Kidney (tissue), 14 donors: ENCODE data around the gene COPZ2. TPM values are rescaled to one million over a fixed set of nuclear protein-coding genes. Genes with fewer than 3 reads are reported as not detected.
"Not testable (repeated sequence)": the region's sequence is repeated elsewhere in the genome, so short reads cannot be mapped to it uniquely, and the experiment has no call there.

Source experiments
- DNase-seq, 5 donors: peaks; one replicate each; pipeline ENCODE4 v3.0.0-alpha.2; 2013 to 2020
- FAIRE-seq: peaks from 2 replicates; lab custom pipeline; 2012; peaks lifted over from hg19 to GRCh38; lab: Jason Lieb, UNC
- H3K27ac ChIP-seq, 2 donors: one replicate each; pipeline ENCODE4 v1.7.0; 2013; ENCODE audit warnings: low read depth in 2 of 2, low read length in 2 of 2, inconsistent platforms in 1 of 2
- H3K27me3 ChIP-seq: one replicate; pipeline ENCODE4 v1.7.1; 2013; ENCODE audit warnings: low read length, inconsistent platforms; ENCODE audit not compliant: control insufficient read depth, insufficient read depth
- H3K36me3 ChIP-seq, 3 donors: one replicate each; pipeline versions ENCODE4 v1.7.0 to v1.7.1; 2013; ENCODE audit warnings: low read length in 3 of 3, control low read depth in 1 of 3, inconsistent platforms in 1 of 3; ENCODE audit not compliant: insufficient read depth in 3 of 3, control insufficient read depth in 2 of 3
- H3K4me1 ChIP-seq, 3 donors: one replicate each; pipeline versions ENCODE4 v1.7.0 to v1.7.1; 2013; ENCODE audit warnings: low read length in 3 of 3, inconsistent platforms in 1 of 3, low read depth in 1 of 3; ENCODE audit not compliant: control insufficient read depth in 2 of 3, insufficient read depth in 2 of 3
- H3K4me3 ChIP-seq, 3 donors: one replicate each; pipeline versions ENCODE4 v1.7.0 to v1.8.1; 2013; ENCODE audit warnings: low read length in 3 of 3, control low read depth in 1 of 3, inconsistent platforms in 1 of 3
- H3K9ac ChIP-seq, 3 donors: one replicate each; pipeline versions ENCODE4 v1.7.0 to v1.7.1; 2013; ENCODE audit warnings: low read length in 3 of 3, control low read depth in 1 of 3, inconsistent platforms in 1 of 3
- H3K9me3 ChIP-seq, 3 donors: one replicate each; pipeline versions ENCODE4 v1.7.0 to v1.7.1; 2013; ENCODE audit warnings: low read length in 3 of 3, control low read depth in 1 of 3, inconsistent platforms in 1 of 3; ENCODE audit not compliant: control insufficient read depth in 2 of 3, insufficient read depth in 1 of 3
- CTCF ChIP-seq: IDR thresholded peaks from 3 replicates; pipeline ENCODE4 v1.5.1; 2012; ENCODE audit warnings: mild to moderate bottlenecking, moderate library complexity, borderline replicate concordance; ENCODE audit not compliant: insufficient read depth; ENCODE audit errors: extremely low read depth
- intact Hi-C: fragments of 100-400 bp; cut with DNase I; formaldehyde crosslinking; loops from one replicate; pipeline ENCODE4 v1.11.1; 2022
- polyA plus RNA-seq: library from polyadenylated mRNA; stranded (reverse); fragments of 350-450 nt; fragmentation: Illumina TruSeq; extraction: RNeasy Lipid Tissue Mini Kit (QIAGEN cat#74804); gene quantifications from one replicate; pipeline ENCODE4 v1.2.3, GENCODE V29; 2014; ENCODE audit warnings: low read depth, low replicate concordance; ENCODE audit not compliant: insufficient read depth
- total RNA-seq: library from RNA; stranded (reverse); fragmentation: NEBNext Ultra II Directional; extraction: Animal tissue kit (Norgen Biotek cat#: 25700); gene quantifications from one replicate; pipeline ENCODE4 v1.2.1, GENCODE V29; 2021
- donor health status: control.
- donor health status: control.
- donor health status: control.
- donor health status: control.
- donor health status: control.
- donor health status: DM: yes; HTN: yes; CAD: no.
- donor health status: Normal renal cell carcinoma (clear cell type).

COPZ2 gene
- total and polyA plus RNA-seq, 2 donors from 2014 or later = 24.9 to 38.2 TPM

- TF ChIP-seq CTCF = no peak
- DNase-seq (no peak), FAIRE-seq (no peak)
- Histone ChIP-seq H3K9me3 (no peaks in the 10 kb centered on the region), H3K36me3 (no peaks in the 10 kb centered on the region), H3K4me3 (no peak overlapping the region), H3K27me3 (no peaks in the 10 kb centered on the region), H3K4me1 (peaks cover 0 to 11% (median 9%) of the 10 kb centered on the region in 3 donors), H3K27ac (no peak overlapping the region), H3K9ac (no peak overlapping the region)
- intact Hi-C loops = no loop called here
Observed at GRCh38 chr17:48038687-48039086, 1.1 kb upstream of the COPZ2 start.

GRCh38 chr17:48037838-48038323 is 284 bp upstream of the COPZ2 start:
- Histone ChIP-seq H3K27me3 (no peaks in the 10 kb centered on the region), H3K9ac (peak overlapping the region in 1 of 3 donors; percentile 22), H3K4me1 (peaks cover 0 to 11% (median 9%) of the 10 kb centered on the region in 3 donors), H3K9me3 (no peaks in the 10 kb centered on the region), H3K4me3 (peak overlapping the region in 2 of 3 donors; percentile 5 to 28), H3K27ac (no peak overlapping the region), H3K36me3 (no peaks in the 10 kb centered on the region)
- TF ChIP-seq CTCF = no peak
- intact Hi-C loops = no loop called here
- DNase-seq (no peak), FAIRE-seq (no peak)

GRCh38 chr17:48036693-48037035 is 933 bp downstream of the COPZ2 start:
- no peaks in the 10 kb centered on the region for H3K36me3 ChIP-seq
- H3K9me3 ChIP-seq = no peaks in the 10 kb centered on the region
- DNase-seq (no peak), FAIRE-seq (no peak)
- H3K27ac ChIP-seq = no peak overlapping the region
- no peaks in the 10 kb centered on the region for H3K27me3 ChIP-seq
- peak overlapping the region in 2 of 3 donors; percentile 53 to 69 for H3K4me3 ChIP-seq
- intact Hi-C loops = no loop called here
- no peak for TF ChIP-seq CTCF
- H3K9ac ChIP-seq = peak overlapping the region in 2 of 3 donors; percentile 1 to 56
- H3K4me1 ChIP-seq = peaks cover 0 to 11% (median 9%) of the 10 kb centered on the region in 3 donors

GRCh38 chr17:48034734-48035133 is 2.9 kb downstream of the COPZ2 start:
- H3K4me3 ChIP-seq, intact Hi-C loops, H3K36me3 ChIP-seq, H3K27ac ChIP-seq, H3K27me3 ChIP-seq, DNase-seq, H3K9me3 ChIP-seq, H3K9ac ChIP-seq, FAIRE-seq: not testable (repeated sequence)
- H3K4me1 ChIP-seq = peaks cover 0 to 11% (median 9%) of the 10 kb centered on the region in 3 donors
